Measurements from ENCODE around the gene NLRC3.
"Not testable (repeated sequence)": the region's sequence is repeated elsewhere in the genome, so short reads cannot be mapped to it uniquely, and the experiment has no call there.

The NLRC3 gene

DNA sequence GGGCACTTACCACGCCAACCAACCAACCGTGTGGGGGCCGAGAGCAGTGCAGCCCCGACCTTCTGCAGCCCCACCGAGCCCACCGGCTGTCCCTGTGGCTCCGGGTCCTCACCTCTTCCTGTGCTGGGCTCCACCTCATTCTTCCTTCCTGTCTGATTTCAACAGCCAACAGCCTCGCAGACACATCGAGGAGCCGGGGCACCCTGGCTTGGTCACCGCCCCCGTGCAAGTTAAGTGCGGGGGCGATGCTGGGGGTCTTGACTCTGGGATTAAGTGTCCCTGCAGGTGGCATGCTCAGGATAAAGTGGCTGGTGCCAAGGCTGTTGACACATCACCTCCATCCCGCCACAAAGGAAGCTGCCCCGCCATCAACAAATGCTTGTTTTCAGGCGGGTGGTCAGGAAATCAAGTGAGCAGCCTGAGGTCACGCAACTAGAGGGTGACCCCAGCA lies at the start of gene NLRC3:
TSS of gene NLRC3 (minus strand) at position 102 of the 451 bp plus-strand sequence. CDS start 12,367 bp downstream, outside the sequence.
- peak; percentile 14 to 21 for DNase-seq

DNA sequence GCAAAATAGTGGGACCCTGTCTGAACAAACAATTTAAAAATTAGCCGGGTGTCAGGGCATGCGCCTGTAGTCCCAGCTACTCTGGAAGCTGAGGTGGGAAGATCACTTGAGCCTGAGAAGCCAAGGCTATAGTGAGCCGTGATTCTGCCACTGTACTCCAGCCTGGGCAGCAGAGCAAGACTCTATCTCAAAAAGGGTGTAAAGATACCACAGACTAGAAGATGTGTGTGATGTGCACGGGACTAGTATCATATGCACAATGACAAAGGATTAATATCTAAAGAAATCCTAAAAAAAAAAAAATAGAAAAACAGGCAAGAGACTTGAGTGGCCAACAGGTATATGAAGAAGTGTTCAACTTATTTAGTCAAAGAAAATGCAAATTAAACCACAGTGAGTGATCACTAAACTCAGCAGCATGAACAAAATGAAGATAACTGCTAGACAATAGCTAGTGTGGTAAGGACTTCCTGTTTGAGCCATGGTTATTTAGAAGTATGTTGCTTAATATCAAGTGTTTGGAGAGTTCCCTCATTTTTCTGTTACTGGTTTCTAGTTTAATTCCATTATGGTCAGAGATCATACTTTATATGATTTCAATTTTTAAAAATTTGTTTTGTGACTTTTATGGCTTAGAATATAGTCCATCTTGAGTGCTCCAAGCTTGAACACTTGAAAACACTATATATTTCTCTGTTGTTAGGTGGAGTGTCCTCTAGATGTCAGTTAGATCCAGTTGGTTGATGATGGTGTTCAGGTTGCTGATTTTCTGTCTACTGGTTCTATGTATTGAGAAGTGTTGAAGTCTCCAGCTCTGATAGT lies 48.9 kb upstream of the NLRC3 start:
- DNase-seq, result no peak

GRCh38 chr16:3625331-3625730 lies 48.1 kb upstream of the NLRC3 start:
- no peak for DNase-seq

GRCh38 chr16:3623642-3624041 lies 46.4 kb upstream of the NLRC3 start:
- DNase-seq, result no peak

GRCh38 chr16:3618769-3619141 lies 41.6 kb upstream of the NLRC3 start:
- no peak for DNase-seq

DNA sequence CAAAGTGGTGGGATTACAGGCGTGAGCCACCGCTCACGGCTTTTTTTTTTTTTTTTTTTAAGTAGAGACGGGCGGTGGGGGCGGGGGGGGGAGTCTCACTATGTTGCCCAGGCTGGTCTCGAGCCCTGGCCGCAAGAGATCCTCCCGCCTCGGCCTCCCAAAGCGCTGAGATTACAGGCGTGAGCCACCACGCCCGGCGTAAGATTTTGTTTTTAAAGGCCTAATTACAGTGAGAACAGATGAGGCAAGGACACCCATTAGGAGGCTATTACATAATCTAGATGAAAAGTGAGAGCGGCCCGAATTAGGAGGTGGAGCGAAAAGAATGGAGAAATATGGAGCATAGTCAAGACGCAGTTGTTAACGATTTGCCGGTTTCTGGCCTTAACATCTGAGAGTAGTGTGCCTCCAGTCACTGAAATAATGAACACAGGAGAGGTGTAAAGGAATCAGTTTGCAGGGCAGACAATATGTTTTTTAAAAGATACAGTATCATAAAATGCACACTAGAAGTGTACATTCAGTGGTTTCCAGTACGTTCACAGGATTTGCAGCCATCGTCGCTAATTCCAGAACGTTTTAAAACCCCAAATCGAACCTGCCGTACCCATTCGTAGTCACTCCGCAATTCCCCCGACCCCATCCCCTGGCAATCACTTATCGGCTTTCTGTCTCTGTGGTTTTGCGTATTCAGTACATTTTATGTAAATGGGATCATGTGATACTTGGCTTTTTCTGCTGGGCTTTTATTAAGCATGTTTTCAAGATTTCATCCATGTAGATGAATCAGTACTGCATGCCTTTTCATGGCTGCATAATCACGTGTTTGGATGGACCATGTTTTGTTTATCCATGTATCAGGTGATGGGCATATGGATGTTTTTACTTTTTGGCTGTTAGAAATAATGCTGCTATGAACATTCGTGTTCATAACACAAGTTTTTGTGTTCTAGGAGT lies 35.6 kb upstream of the NLRC3 start:
- no peak for DNase-seq

DNA sequence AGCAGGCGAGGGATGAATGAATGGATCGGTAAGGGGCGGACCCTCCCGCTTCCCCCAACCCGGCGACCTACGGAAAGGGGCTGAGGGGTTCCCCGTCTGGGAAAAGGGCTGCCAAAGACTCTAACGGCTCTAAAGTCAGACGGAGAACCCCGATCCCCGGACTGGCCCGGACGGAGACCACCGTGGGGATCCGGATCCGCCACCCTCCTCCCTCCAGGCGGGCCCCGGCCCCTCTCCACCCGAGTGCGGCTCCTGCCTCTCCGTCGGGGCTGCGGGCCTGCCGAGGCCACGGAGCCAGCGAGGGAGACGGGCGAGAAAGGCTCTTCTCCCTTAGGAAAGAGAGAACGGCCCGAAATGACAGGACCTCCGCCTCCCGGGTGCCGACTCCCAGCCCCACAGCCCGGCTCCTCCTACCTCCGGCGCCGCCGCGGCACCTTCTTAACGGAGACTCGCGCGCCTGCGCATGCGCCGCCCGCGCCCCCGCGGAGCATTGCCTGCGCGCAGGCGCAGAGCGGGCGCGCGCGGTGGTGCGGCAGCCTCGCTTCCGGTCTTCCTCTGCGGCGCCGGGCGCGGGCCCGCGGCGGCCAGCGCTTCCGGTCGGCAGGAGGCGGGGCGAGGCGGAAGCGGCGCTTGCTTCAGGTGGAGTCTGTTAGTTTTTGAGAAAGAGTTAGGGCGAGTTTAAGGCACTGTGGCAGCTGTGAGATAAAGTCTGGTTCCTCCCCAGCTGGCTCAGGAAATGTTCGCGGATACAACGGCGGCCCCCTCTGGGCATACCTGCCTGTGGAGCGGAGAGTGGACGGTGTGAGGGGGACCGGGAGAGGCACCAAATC lies 34.2 kb upstream of the NLRC3 start, which contains the start of gene SLX4:
TSS of gene SLX4 (minus strand) at position 461 of the 830 bp plus-strand sequence. CDS start 2,642 bp downstream, outside the sequence.
- DNase-seq, result peak; percentile 87 to 90

GRCh38 chr16:3610698-3611145 lies 33.5 kb upstream of the NLRC3 start:
- DNase-seq, result no peak

DNA sequence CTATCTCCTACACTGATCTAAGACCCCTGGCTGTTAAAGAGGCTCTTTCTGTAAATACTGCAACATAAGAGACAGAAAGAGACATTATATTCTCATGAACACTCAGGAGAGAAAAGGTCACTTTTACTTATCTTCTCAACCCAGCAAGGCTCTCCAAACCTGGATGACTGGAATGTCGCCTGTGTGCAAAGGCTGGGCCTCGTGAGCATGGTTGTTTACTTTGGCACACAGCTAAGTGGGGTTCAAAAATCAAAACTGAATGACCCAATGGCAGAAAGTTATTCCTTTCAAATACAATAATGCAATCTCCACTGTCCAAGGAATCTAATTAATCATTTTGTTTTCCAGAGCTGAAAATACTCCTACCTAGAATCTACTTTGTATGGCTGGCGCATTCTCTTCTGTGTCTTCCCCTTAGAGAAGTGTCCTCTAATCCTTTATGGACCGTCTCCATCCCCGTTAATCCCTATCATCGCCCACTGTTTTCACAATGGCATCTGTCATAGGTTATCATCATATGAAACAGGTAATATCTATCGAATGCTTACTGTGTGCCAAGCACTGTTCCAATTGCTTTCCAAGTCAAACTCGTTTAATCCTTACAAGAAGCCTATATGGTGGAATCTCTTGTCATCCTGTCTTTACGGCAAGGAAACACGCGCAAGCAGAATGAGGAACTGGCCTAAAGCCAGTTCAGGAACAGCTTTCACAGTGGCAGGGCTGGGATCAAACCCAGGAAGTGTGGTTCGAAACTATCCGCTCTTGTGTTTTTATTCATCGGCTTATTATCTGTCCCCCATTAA lies 32.9 kb upstream of the NLRC3 start:
- no peak for DNase-seq

GRCh38 chr16:3608976-3609375 lies 31.8 kb upstream of the NLRC3 start:
- not testable (repeated sequence) for DNase-seq

DNA sequence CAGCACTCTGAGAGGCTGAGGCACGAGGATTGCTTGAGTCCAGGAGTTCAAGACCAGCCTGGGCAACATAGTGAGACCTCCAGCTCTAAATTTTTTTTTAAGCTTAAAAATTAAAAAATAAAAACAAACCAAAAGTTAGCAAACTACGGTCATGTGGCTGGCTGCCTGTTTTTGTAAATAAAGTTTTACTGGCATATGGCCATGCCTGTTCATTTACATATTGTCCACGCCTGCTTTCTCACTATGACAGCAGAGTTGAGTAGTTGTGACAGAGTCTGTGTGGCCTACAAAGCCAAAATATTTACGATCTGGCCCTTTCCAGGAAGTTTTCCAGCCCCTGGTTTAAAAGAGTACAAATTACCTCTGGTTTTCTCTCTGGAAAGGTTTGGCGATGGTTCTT lies 30.9 kb upstream of the NLRC3 start:
- DNase-seq, result no peak

GRCh38 chr16:3607634-3608033 lies 30.4 kb upstream of the NLRC3 start:
- no peak for DNase-seq

- DNase-seq, result no peak
These were observed 30.0 kb upstream of the NLRC3 start for GRCh38 chr16:3607161-3607560.

GRCh38 chr16:3606441-3606840 lies 29.2 kb upstream of the NLRC3 start:
- no peak for DNase-seq

GRCh38 chr16:3602320-3602653 lies 25.1 kb upstream of the NLRC3 start:
- DNase-seq, result no peak

GRCh38 chr16:3601614-3602319 lies 24.6 kb upstream of the NLRC3 start:
- no peak for DNase-seq

GRCh38 chr16:3599922-3600321 lies 22.7 kb upstream of the NLRC3 start:
- DNase-seq, result no peak

DNA sequence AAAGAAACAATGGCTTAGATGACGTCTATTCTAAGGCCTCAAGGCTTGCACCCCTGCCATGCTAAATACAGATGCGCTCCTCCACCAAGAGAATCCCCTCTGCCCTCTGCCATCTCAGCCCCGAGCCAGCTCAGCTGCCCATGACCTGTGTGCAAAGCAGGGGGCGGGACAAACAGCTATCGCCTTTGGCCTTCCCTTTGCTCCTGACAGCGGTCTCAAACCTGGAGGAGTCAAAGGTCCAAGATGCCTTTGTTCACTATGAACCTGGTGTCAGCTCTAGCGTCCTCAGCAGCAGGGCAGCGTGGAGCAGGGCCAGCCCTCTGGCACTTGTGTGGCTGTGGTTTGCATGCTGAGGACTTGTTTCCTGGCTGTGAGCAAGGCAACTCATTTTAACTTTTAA lies 21.9 kb upstream of the NLRC3 start:
- DNase-seq, result no peak

GRCh38 chr16:3598236-3598635 lies 21.0 kb upstream of the NLRC3 start:
- DNase-seq, result no peak

DNA sequence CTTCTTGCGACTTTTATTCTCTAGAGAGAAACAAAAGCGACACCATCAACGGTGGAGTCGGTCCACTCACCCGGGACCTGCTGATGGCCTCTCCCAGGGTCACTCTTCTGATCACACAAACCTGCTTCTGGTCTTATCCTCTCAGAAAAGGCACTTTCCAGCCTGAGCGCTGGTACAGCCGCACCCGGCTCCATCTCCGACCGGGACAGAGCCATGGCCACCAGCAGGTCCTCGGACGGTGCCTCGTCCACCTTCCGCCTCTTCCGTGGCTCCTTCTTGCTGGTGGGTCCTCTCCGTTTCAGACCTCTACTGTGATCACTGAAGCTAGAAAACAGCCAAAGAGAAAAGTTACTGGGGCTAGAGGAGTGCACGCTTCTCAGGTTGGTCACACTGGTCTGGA lies 20.5 kb upstream of the NLRC3 start:
- no peak for DNase-seq

GRCh38 chr16:3597226-3597625 lies 20.0 kb upstream of the NLRC3 start:
- DNase-seq, result no peak
